OCI-LY7 (cell line): ENCODE data around the gene AK9. TPM values are rescaled to one million over a fixed set of nuclear protein-coding genes. Genes with fewer than 3 reads are reported as not detected.
"Not testable (repeated sequence)": the region's sequence is repeated elsewhere in the genome, so short reads cannot be mapped to it uniquely, and the experiment has no call there.

ENCODE experiments used
- BruUV-seq: library from RNA; stranded (reverse); fragments of 400-500 nt; replicated peaks from 2 replicates; lab custom pipeline; 2021; lab: Mats Ljungman, UMichigan
- CTCF ChIA-PET: fragments of 300-600 bp; sonication (Branson Sonifier 250); formaldehyde crosslinking; loops from one replicate; lab custom pipeline; 2022; ENCODE audit warnings: antibody characterized with exemption; ENCODE audit not compliant: unreplicated experiment; lab: Charles Lee
- POLR2A ChIA-PET: fragments of 300-600 bp; sonication (Branson Sonifier 250); formaldehyde crosslinking; loops from one replicate; lab custom pipeline; 2022; ENCODE audit warnings: antibody characterized with exemption; lab: Charles Lee
- DNase-seq: peaks from one replicate; pipeline ENCODE4 v3.0.0-alpha.2; 2015; ENCODE audit warnings: low spot score
- H2AFZ ChIP-seq: fragments of 200-600 bp; sonication (generic), shearing (Covaris generic); 2 replicates; pipeline ENCODE4 v1.6.1; 2014; ENCODE audit warnings: mild to moderate bottlenecking, antibody characterized with exemption, low read length, moderate library complexity
- H3K27ac ChIP-seq: fragments of 200-600 bp; sonication (generic); 2 replicates; pipeline ENCODE4 v1.5.1; 2014; ENCODE audit warnings: mixed run types, low read depth, mild to moderate bottlenecking, moderate library complexity, low read length, inconsistent platforms; ENCODE audit not compliant: poor library complexity, severe bottlenecking
- H3K36me3 ChIP-seq: fragments of 200-600 bp; sonication (generic); 2 replicates; pipeline ENCODE4 v1.6.1; 2014; ENCODE audit warnings: mild to moderate bottlenecking, antibody characterized with exemption, low read length, moderate library complexity, mixed read lengths; ENCODE audit not compliant: insufficient read depth
- H3K4me1 ChIP-seq: fragments of 200-600 bp; sonication (generic); 2 replicates; pipeline ENCODE4 v1.5.1; 2014; ENCODE audit warnings: mild to moderate bottlenecking, low read length; ENCODE audit not compliant: insufficient read depth, poor library complexity, severe bottlenecking
- H3K4me2 ChIP-seq: fragments of 200-600 bp; sonication (generic); 2 replicates; pipeline ENCODE4 v1.6.1; 2014; ENCODE audit warnings: mild to moderate bottlenecking, low read length
- H3K4me3 ChIP-seq: fragments of 200-600 bp; sonication (generic); 2 replicates; pipeline ENCODE4 v1.5.1; 2014; ENCODE audit warnings: mild to moderate bottlenecking, low read depth, low read length; ENCODE audit not compliant: poor library complexity, severe bottlenecking
- H3K79me2 ChIP-seq: fragments of 200-600 bp; sonication (generic); 2 replicates; pipeline ENCODE4 v1.6.1; 2016; ENCODE audit warnings: low read depth, mild to moderate bottlenecking, low read length, moderate library complexity, mixed read lengths; ENCODE audit not compliant: insufficient read depth
- H3K9me2 ChIP-seq: fragments of 200-600 bp; sonication (generic); 2 replicates; pipeline ENCODE4 v1.6.1; 2016; ENCODE audit warnings: mild to moderate bottlenecking, low read length, mixed read lengths; ENCODE audit not compliant: insufficient read depth
- H3K9me3 ChIP-seq: fragments of 200-600 bp; sonication (generic); 2 replicates; pipeline ENCODE4 v1.6.1; 2014; ENCODE audit warnings: mild to moderate bottlenecking, mixed run types, low read length, mixed read lengths
- H4K20me1 ChIP-seq: fragments of 200-600 bp; sonication (generic); 2 replicates; pipeline ENCODE4 v1.6.1; 2014; ENCODE audit warnings: mild to moderate bottlenecking, antibody characterized with exemption, low read length, moderate library complexity, mixed read lengths; ENCODE audit not compliant: insufficient read depth
- EZH2phosphoT487 ChIP-seq: fragments of 200-600 bp; sonication (generic); IDR thresholded peaks from 2 replicates; pipeline ENCODE4 v1.6.1; 2018; ENCODE audit warnings: low read depth, borderline replicate concordance, mild to moderate bottlenecking, mixed run types, antibody characterized with exemption, low read length, moderate library complexity, mixed read lengths
- intact Hi-C: fragments of 100-400 bp; cut with micrococcal nuclease; formaldehyde crosslinking; loops from one replicate; pipeline ENCODE4 v1.10.0; 2022; ENCODE audit not compliant: unreplicated experiment
- total RNA-seq, 2 experiments: library from RNA; depleted of rRNA in 1 of 2; stranded (reverse); fragments of >200 nt in 1 of 2; shearing (Covaris generic) in 1 of 2; gene quantifications; 2 replicates each; pipeline ENCODE4 v1.2.3, GENCODE V29; 2014 to 2022
- TF ChIP-seq, protein P1 (sequence below): fragments of 200-600 bp; sonication (generic); conservative IDR thresholded peaks from 2 replicates; pipeline ENCODE4 v1.5.1; 2014; ENCODE audit warnings: mild to moderate bottlenecking, antibody characterized with exemption, low read length, moderate library complexity, mixed read lengths

AK9 gene
- total RNA-seq, 2 experiments from 2014 or later, result 4.9 to 6.7 TPM

DNA sequence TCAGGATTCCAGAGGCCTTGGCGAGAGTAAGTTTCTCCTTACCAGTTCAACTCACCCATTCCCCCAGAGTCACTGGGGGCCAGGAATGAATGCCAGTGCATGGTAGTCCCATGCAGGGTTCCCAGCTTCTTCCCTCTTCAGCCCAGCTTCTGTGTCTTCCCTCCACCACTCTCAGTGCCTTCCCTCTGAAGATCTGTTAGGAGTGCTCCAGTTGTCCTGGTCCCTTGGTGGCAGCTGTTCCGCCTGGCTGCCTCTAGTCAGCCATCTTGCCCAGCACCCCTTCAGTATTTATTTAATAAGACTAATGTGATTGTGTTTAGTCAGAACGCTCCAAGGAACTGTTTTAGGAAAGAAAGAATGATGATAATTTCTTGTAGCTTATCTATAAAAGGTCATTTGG, 23.2 kb upstream of the AK9 start:
- Histone ChIP-seq H2AFZ (no peak overlapping the region), H3K4me3 (no peak overlapping the region), H3K4me1 (peaks cover 16% of the 10 kb centered on the region), H3K4me2 (no peak overlapping the region), H3K9me3 (peaks cover 6% of the 10 kb centered on the region; the same call in 1 of the 2 replicates), H3K36me3 (no peaks in the 10 kb centered on the region), H3K79me2 (no peaks in the 10 kb centered on the region), H3K9me2 (no peaks in the 10 kb centered on the region), H4K20me1 (no peaks in the 10 kb centered on the region; the same call in 1 of the 2 replicates), H3K27ac (no peak overlapping the region)
- ChIA-PET CTCF (no interaction called here), POLR2A (interaction anchor here (0.7 to 1.4 kb wide), 3 partner anchors 9 to 110 kb away, joined by 3 read pairs; no protein-coding TSS in a partner anchor)
- intact Hi-C loops, result no loop called here
- no peak for TF ChIP-seq EZH2phosphoT487
- TF ChIP-seq, protein P1, sequence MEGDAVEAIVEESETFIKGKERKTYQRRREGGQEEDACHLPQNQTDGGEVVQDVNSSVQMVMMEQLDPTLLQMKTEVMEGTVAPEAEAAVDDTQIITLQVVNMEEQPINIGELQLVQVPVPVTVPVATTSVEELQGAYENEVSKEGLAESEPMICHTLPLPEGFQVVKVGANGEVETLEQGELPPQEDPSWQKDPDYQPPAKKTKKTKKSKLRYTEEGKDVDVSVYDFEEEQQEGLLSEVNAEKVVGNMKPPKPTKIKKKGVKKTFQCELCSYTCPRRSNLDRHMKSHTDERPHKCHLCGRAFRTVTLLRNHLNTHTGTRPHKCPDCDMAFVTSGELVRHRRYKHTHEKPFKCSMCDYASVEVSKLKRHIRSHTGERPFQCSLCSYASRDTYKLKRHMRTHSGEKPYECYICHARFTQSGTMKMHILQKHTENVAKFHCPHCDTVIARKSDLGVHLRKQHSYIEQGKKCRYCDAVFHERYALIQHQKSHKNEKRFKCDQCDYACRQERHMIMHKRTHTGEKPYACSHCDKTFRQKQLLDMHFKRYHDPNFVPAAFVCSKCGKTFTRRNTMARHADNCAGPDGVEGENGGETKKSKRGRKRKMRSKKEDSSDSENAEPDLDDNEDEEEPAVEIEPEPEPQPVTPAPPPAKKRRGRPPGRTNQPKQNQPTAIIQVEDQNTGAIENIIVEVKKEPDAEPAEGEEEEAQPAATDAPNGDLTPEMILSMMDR, result no peak
- no peak for DNase-seq
- no TSS peak for BruUV-seq

DNA sequence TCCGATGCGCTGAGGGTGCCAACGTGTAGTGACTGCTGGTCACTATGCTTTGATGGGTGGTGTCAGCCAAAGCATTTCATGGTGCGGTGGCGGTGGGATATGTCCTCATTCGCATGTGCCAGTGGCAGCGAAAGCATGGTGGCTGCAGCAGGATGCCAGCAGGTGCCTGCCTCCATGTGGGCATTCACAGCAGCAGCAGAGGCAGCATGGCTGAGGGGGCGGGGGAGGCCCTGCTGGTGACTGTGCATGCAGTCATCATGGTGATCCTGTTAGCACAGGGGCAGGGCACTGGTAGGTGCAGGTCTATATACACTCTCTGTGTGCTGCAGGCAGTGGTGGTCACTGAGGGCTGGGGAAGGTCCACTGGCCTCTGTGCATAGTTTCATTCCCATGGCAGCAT, 22.1 kb upstream of the AK9 start:
- no peaks in the 10 kb centered on the region for H3K9me2 ChIP-seq
- no peaks in the 10 kb centered on the region for H3K36me3 ChIP-seq
- H4K20me1 ChIP-seq, result no peaks in the 10 kb centered on the region; the same call in 1 of the 2 replicates
- H3K9me3 ChIP-seq, result peaks cover 10% of the 10 kb centered on the region; the same call in 1 of the 2 replicates
- no peak overlapping the region for H2AFZ ChIP-seq
- no TSS peak for BruUV-seq
- no peaks in the 10 kb centered on the region for H3K79me2 ChIP-seq
- no peak overlapping the region for H3K4me3 ChIP-seq
- CTCF ChIA-PET, result no interaction called here
- intact Hi-C loops, result no loop called here
- H3K4me2 ChIP-seq, result no peak overlapping the region
- DNase-seq, result no peak
- no peak overlapping the region for H3K27ac ChIP-seq
- POLR2A ChIA-PET, result interaction anchor here (0.6 to 1.8 kb wide), 3 partner anchors 10 to 805 kb away, joined by 3 to 5 read pairs (median 3); no protein-coding TSS in a partner anchor
- TF ChIP-seq EZH2phosphoT487, result no peak
- TF ChIP-seq, protein P1, result no peak
- peaks cover 10% of the 10 kb centered on the region for H3K4me1 ChIP-seq

DNA sequence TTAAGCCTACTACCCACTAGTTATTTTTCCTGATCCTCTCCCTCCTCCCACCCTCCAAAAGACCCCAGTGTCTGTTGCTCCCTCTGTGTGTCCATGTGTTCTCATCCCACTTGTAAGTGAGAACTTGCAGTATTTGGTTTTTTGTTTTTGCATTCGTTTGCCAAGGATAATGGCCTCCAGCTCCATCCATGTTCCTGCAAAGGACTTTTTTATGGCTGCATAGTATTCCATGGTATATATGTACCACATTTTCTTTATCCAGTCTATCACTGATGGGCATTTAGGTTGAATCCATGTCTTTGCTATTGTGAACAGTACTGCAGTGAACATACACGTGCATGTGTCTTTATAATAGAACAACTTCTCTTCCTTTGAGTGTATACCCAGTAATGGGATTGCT, 17.1 kb upstream of the AK9 start:
- H2AFZ ChIP-seq, H3K4me3 ChIP-seq, BruUV-seq, CTCF ChIA-PET, H4K20me1 ChIP-seq, DNase-seq, H3K9me2 ChIP-seq, H3K36me3 ChIP-seq, H3K4me2 ChIP-seq, H3K4me1 ChIP-seq, POLR2A ChIA-PET, H3K27ac ChIP-seq, H3K79me2 ChIP-seq: not testable (repeated sequence)
- intact Hi-C loops, result loop anchor here (5.0 kb wide), 1 partner anchor 181 kb away; no protein-coding TSS in a partner anchor
- peaks cover 11% of the 10 kb centered on the region; the same call in 1 of the 2 replicates for H3K9me3 ChIP-seq
